K562 (cell line): ENCODE results near the gene FAM193A. TPM values are rescaled to one million over a fixed set of nuclear protein-coding genes. Genes with fewer than 3 reads are reported as not detected.

Experiments used
- ATF7 ChIP-seq: fragments of 450-650 bp; IDR thresholded peaks from 2 replicates; pipeline ENCODE4 v1.7.1; 2014; ENCODE audit warnings: mild to moderate bottlenecking, moderate library complexity
- BCL6 ChIP-seq: fragments of 250-450 bp; sonication (Bioruptor Pico); IDR thresholded peaks from 2 replicates; pipeline ENCODE4 v1.4.0; 2020
- BCOR ChIP-seq: fragments of 450-650 bp; IDR thresholded peaks from 2 replicates; pipeline ENCODE4 v1.6.1; 2016
- BRD9 ChIP-seq: fragments of 450-650 bp; IDR thresholded peaks from 2 replicates; pipeline ENCODE4 v1.6.1; 2018; ENCODE audit warnings: low read depth; ENCODE audit not compliant: partially characterized antibody
- E2F1 ChIP-seq: sonication (generic); formaldehyde crosslinking; IDR thresholded peaks from 2 replicates; pipeline ENCODE4 v1.8.1; 2023; ENCODE audit warnings: mild to moderate bottlenecking, missing genetic modification reagents, moderate library complexity
- ESRRA ChIP-seq: fragments of 450-650 bp; IDR thresholded peaks from 2 replicates; pipeline ENCODE4 v1.6.1; 2014; ENCODE audit warnings: low read depth, mild to moderate bottlenecking, moderate library complexity, borderline replicate concordance
- FOXA3 ChIP-seq, 2 experiments: fragments of 450-650 bp in 1 of 2; sonication (generic) in 1 of 2; formaldehyde crosslinking; IDR thresholded peaks in 1 of 2; conservative IDR thresholded peaks in 1 of 2; 2 replicates each; pipeline versions ENCODE4 v1.4.0 to v1.8.0; 2020 to 2022; ENCODE audit warnings: mild to moderate bottlenecking in 2 of 2, missing genetic modification reagents in 1 of 2
- HMBOX1 ChIP-seq: sonication (generic); IDR thresholded peaks from 2 replicates; pipeline ENCODE4 v1.6.1; 2016
- KAT7 ChIP-seq: sonication (generic); formaldehyde crosslinking; IDR thresholded peaks from 2 replicates; pipeline ENCODE4 v1.8.0; 2022; ENCODE audit warnings: missing genetic modification reagents, mild to moderate bottlenecking, borderline replicate concordance
- KLF10 ChIP-seq: fragments of 250-450 bp; sonication (Bioruptor Pico); IDR thresholded peaks from 2 replicates; pipeline ENCODE4 v1.6.1; 2021; ENCODE audit warnings: matching md5 sums
- KLF6 ChIP-seq: fragments of 250-450 bp; sonication (Bioruptor Pico); IDR thresholded peaks from 2 replicates; pipeline ENCODE4 v1.4.0; 2020; ENCODE audit warnings: mild to moderate bottlenecking, moderate library complexity, borderline replicate concordance
- LCOR ChIP-seq: sonication (generic); formaldehyde crosslinking; IDR thresholded peaks from 2 replicates; pipeline ENCODE4 v1.8.0; 2022; ENCODE audit warnings: mild to moderate bottlenecking, missing genetic modification reagents
- MAX ChIP-seq: sonication (generic); formaldehyde crosslinking; IDR thresholded peaks from 2 replicates; pipeline ENCODE4 v1.9.0; 2022; ENCODE audit warnings: mild to moderate bottlenecking, missing genetic modification reagents
- NELFE ChIP-seq: IDR thresholded peaks from 2 replicates; pipeline ENCODE4 v1.6.1; 2011; ENCODE audit warnings: mild to moderate bottlenecking; ENCODE audit not compliant: insufficient read depth, insufficient read length
- NFIC ChIP-seq: fragments of 450-650 bp; IDR thresholded peaks from 2 replicates; pipeline ENCODE4 v1.6.1; 2017; ENCODE audit warnings: mild to moderate bottlenecking, inconsistent platforms
- POLR2B ChIP-seq: fragments of 450-650 bp; IDR thresholded peaks from 2 replicates; pipeline ENCODE4 v1.6.1; 2018; ENCODE audit warnings: low read depth; ENCODE audit not compliant: partially characterized antibody
- POLR3A ChIP-seq: IDR thresholded peaks from 2 replicates; pipeline ENCODE4 v1.6.1; 2011; ENCODE audit warnings: borderline replicate concordance, mild to moderate bottlenecking, moderate library complexity; ENCODE audit not compliant: insufficient read length, insufficient read depth; ENCODE audit errors: extremely low read depth
- RFX5 ChIP-seq: IDR thresholded peaks from 2 replicates; pipeline ENCODE4 v1.6.1; 2011; ENCODE audit warnings: low read depth, mild to moderate bottlenecking, improper control_type of control experiment, low read length
- SMAD1 ChIP-seq: fragments of 150-350 bp; IDR thresholded peaks from 2 replicates; pipeline ENCODE4 v1.6.1; 2014; ENCODE audit warnings: low read length, low read depth; ENCODE audit not compliant: partially characterized antibody
- SMC3 ChIP-seq: conservative IDR thresholded peaks from 2 replicates; pipeline ENCODE4 v1.6.1; 2011; ENCODE audit warnings: low read depth, low read length, improper control_type of control experiment; ENCODE audit not compliant: insufficient read depth
- SPI1 ChIP-seq: IDR thresholded peaks from 2 replicates; pipeline ENCODE4 v1.6.1; 2011; ENCODE audit warnings: low read depth, low read length, control low read depth, borderline replicate concordance
- TCF7L2 ChIP-seq: fragments of 150-350 bp; IDR thresholded peaks from 2 replicates; pipeline ENCODE4 v1.6.1; 2016; ENCODE audit warnings: low read depth, mild to moderate bottlenecking, low read length, moderate library complexity
- TFAP4 ChIP-seq: sonication (generic); formaldehyde crosslinking; IDR thresholded peaks from 2 replicates; pipeline ENCODE4 v1.8.0; 2022; ENCODE audit warnings: missing genetic modification reagents, mild to moderate bottlenecking, moderate library complexity, borderline replicate concordance
- TRIM24 ChIP-seq, 2 experiments: fragments of 450-650 bp; IDR thresholded peaks; 2 replicates each; pipeline ENCODE4 v1.6.1; 2016
- ZNF143 ChIP-seq: sonication (generic); formaldehyde crosslinking; IDR thresholded peaks from 2 replicates; pipeline ENCODE4 v1.9.0; 2022; ENCODE audit warnings: mild to moderate bottlenecking, missing genetic modification reagents
- ZNF384 ChIP-seq: IDR thresholded peaks from 2 replicates; pipeline ENCODE4 v1.6.1; 2012; ENCODE audit warnings: low read depth, low read length, improper control_type of control experiment
- ZNF699 ChIP-seq: fragments of 250-450 bp; sonication (Bioruptor Pico); IDR thresholded peaks from 2 replicates; pipeline ENCODE4 v1.8.0; 2021; ENCODE audit warnings: mild to moderate bottlenecking, moderate library complexity; ENCODE audit not compliant: insufficient replicate concordance
- polyA plus RNA-seq, 8 experiments: library from polyadenylated mRNA; depleted of rRNA in 4 of 8; stranded (reverse) in 5 of 8; unstranded in 3 of 8; fragments of >200 nt; fragmentation: Nextera tagmentation in 2 of 8; fragmentation: Illumina TruSeq in 1 of 8; extraction: Ambion mirVana in 2 of 8; extraction: Trizol in 1 of 8; gene quantifications; 2 replicates each; pipeline versions ENCODE4 v1.2.1 to v1.2.3, GENCODE V29; 2011 to 2014; ENCODE audit warnings: inconsistent platforms in 1 of 8, missing spikeins in 1 of 8
- total RNA-seq, 7 experiments: library from RNA; depleted of rRNA in 6 of 7; stranded (reverse); fragments of >200 nt in 6 of 7; fragmentation: Illumina TruSeq in 2 of 7; extraction: Trizol in 2 of 7; gene quantifications; 2 replicates each; pipeline versions ENCODE4 v1.2.1 to v1.2.3, GENCODE V29; 2011 to 2021; ENCODE audit warnings: low replicate concordance in 1 of 7

FAM193A gene
- total and polyA plus RNA-seq, 9 of the 15 experiments (the other 6 are each of a cell fraction or from before 2014, with no cell fraction given), result 0.46 to 24.6 (median 9.6) TPM

- TF ChIP-seq ZNF143 (CRISPR knock-in tag) (no peak; the same call in 1 of the 2 replicates), LCOR (CRISPR knock-in tag) (0 out of 2 replicates have a peak, but pooled peaks have one; percentile 28), E2F1 (CRISPR knock-in tag) (no peak; the same call in 1 of the 2 replicates), ATF7 (no peak), SPI1 (peak; percentile 65; the same call in 1 of the 2 replicates), SMAD1 (no peak), RFX5 (no peak), HMBOX1 (no peak), TRIM24 (IDR thresholded peaks at IDR 0.05) (no peak), POLR2B (peak; percentile 48), TCF7L2 (no peak), TFAP4 (CRISPR knock-in tag) (peak; percentile 26; the same call in 1 of the 2 replicates), POLR3A (no peak), ZNF699 (no peak), ESRRA (peak; percentile 88), ZNF384 (no peak), BCL6 (CRISPR knock-in tag) (no peak), KLF6 (CRISPR knock-in tag) (no peak; the same call in 1 of the 2 replicates), BCOR (no peak), SMC3 (no peak), NELFE (no peak), BRD9 (no peak), MAX (CRISPR knock-in tag) (peak; percentile 70), KLF10 (CRISPR knock-in tag) (no peak), FOXA3 (CRISPR knock-in tag; conservative IDR thresholded peaks at IDR 0.05 in 1 of 2, IDR thresholded peaks at IDR 0.05 in 1 of 2) (no peak), NFIC (peak; percentile 13; the same call in 1 of the 2 replicates), KAT7 (0 out of 2 replicates have a peak, but pooled peaks have one; percentile 49)
These were observed 863 bp upstream of the FAM193A start (continued) for GRCh38 chr4:2535376-2536192.
